ENCODE results near the gene OPRD1.
"Not testable (repeated sequence)": the region's sequence is repeated elsewhere in the genome, so short reads cannot be mapped to it uniquely, and the experiment has no call there.

OPRD1 gene

GRCh38 chr1:28853093-28853742, 41.2 kb downstream of the OPRD1 start:
- H3K4me3 ChIP-seq (ENCODE audit: low read depth, low read length) = no peak overlapping the region
- no peak for TF ChIP-seq CTCF (IDR thresholded peaks at IDR 0.05; ENCODE audit: borderline replicate concordance, insufficient read depth, low read depth, low read length)

GRCh38 chr1:28854406-28854805, 42.4 kb downstream of the OPRD1 start:
- not testable (repeated sequence) for H3K4me3 ChIP-seq (ENCODE audit: low read depth, low read length)

- H3K4me3 ChIP-seq (ENCODE audit: low read depth, low read length) = no peak overlapping the region
- no peak for TF ChIP-seq CTCF (IDR thresholded peaks at IDR 0.05; ENCODE audit: borderline replicate concordance, insufficient read depth, low read depth, low read length)
Measured at GRCh38 chr1:28855046-28855445, 43.1 kb downstream of the OPRD1 start.

GRCh38 chr1:28855469-28855951, 43.5 kb downstream of the OPRD1 start:
- H3K4me3 ChIP-seq (ENCODE audit: low read depth, low read length) = no peak overlapping the region
- no peak for TF ChIP-seq CTCF (IDR thresholded peaks at IDR 0.05; ENCODE audit: borderline replicate concordance, insufficient read depth, low read depth, low read length)

- no peak overlapping the region for H3K4me3 ChIP-seq (ENCODE audit: low read depth, low read length)
Measured at GRCh38 chr1:28855969-28856368, 44.0 kb downstream of the OPRD1 start.

GRCh38 chr1:28860332-28861073, 48.5 kb downstream of the OPRD1 start:
- no peak for TF ChIP-seq CTCF (IDR thresholded peaks at IDR 0.05; ENCODE audit: borderline replicate concordance, insufficient read depth, low read depth, low read length)

More at GRCh38 chr1:28855969-28856368, 44.0 kb downstream of the OPRD1 start:
- no peak for TF ChIP-seq CTCF (IDR thresholded peaks at IDR 0.05; ENCODE audit: borderline replicate concordance, insufficient read depth, low read depth, low read length)

GRCh38 chr1:28862571-28863403, 50.8 kb downstream of the OPRD1 start:
- TF ChIP-seq CTCF (IDR thresholded peaks at IDR 0.05; ENCODE audit: borderline replicate concordance, insufficient read depth, low read depth, low read length) = no peak
- no peak overlapping the region for H3K4me3 ChIP-seq (ENCODE audit: low read depth, low read length)

More at GRCh38 chr1:28860332-28861073, 48.5 kb downstream of the OPRD1 start:
- no peak overlapping the region for H3K4me3 ChIP-seq (ENCODE audit: low read depth, low read length)
